ENCODE data around the gene RSPH6A.

Gene RSPH6A

DNA sequence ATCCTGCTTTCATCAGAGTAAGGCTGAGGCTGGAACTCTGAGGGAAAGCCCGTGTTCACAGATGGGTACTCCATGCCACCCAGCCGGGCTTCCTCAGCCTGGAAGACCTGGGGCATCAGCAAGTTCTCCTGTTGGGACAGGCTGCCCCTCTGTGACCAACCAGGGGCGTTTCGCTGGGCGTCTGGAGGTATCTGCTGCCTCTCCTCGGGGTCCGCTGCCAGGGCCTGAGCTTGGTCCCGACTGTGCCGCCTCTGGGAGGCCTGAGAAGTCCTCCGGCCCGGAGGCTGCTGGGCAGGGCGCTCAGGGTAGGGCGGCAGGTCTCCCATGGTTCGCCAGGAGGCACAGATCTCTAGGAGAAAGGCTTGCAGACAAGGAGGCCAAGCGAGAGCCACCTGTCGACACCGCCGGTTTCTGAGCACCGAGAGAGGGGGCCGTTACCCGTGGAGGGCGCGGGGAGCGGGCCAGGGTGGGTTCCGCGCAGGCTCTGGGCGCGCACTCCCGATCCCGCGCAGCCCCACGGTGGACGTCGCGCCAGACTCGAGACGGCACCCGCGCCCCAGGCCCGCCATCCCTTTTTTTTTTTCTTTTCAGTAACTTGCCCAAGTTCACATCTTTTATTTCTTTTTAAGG is at the start of gene RSPH6A:
Gene RSPH6A, minus strand, starts transcription at position 458 of the 630 bp plus-strand sequence. Its CDS starts 132 bp downstream, at position 326.
- no peak for DNase-seq

DNA sequence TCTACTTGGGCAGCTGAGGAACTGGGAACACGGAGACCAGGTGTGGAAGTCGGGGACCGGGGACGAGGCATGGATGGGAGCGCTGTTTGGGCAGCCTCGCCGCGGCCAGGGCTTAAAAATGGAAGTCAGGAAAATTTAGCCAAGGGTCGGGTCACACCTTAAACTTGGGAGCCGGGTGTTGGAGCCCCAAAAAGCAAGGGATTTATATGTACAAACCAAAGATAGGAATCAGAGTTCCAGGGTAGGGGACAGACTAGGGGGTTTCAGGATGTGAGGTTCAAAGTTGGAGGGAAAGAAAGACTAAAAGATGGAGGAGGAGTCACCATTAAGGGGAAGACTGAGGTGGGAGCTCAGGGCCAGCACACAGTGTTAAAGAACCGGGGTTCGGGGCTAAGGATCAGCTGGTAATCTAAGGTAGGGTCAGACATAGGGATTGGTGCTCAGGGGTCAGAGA is 49.5 kb upstream of the RSPH6A start:
- no peak for DNase-seq

DNA sequence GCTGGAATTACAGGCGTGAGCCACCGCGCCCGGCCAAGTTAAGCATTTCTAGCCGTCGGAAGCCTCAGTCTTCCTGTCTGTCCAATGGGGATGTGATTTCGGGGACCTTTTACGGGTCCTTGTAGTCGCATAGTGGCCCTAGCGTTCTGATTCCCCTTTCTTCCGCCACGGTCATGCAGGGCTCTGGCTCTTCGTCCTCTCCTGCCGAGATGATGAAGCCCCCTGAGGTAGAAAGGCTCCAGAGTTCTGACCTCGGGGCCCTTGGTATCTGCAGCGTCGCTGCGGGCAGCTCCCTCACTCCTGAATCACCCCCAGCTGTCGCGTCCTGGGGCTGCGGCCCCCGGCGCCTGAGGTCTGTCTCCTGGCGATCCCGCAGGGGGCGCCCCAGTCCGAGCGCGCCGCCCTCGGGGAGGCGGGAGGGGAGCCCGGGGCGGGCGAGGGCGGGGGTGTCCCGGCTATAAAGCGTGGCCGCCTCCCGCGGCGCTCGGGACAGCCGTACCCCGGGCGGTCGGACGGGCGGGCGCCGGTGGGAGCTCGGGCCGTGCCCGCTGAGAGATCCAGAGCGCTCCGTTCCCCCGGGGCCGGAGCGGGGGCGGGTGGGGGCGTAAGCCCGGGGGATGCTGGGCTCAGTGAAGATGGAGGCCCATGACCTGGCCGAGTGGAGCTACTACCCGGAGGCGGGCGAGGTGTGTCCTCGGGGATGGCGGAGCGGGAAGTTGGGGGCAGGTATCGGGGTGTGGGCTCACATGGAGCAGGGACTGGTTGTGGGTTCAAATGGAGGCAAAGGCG is 48.9 kb upstream of the RSPH6A start, which contains the start of gene FOXA3:
Gene FOXA3, plus strand, starts transcription at position 487 of the 789 bp plus-strand sequence. Its CDS starts 131 bp downstream, at position 618.
- peak; percentile 18 for DNase-seq

DNA sequence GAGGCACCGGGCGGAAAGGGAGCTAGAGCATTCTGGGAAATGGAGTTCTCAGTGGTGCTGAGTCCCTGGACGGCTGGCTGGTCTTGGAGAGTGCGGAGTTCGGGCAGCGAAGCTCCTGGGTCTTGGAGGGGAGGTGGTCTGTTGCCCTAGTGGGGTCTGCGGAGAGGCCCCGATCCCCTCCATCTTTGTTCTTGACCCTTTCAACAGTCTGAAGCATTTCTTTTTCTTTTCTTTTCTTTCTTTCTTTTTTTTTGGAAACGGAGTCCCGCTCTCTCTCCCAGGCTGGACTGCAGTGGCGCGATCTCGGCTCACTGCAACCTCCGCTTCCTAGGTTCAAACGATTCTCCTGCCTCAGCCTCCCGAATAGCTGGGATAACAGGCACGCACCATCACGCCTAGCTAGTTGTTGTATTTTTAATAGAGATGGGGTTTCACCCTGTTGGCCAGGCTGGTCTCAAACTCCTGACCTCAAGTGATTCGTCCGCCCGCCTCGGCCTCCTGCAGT is 48.3 kb upstream of the RSPH6A start:
- no peak for DNase-seq

DNA sequence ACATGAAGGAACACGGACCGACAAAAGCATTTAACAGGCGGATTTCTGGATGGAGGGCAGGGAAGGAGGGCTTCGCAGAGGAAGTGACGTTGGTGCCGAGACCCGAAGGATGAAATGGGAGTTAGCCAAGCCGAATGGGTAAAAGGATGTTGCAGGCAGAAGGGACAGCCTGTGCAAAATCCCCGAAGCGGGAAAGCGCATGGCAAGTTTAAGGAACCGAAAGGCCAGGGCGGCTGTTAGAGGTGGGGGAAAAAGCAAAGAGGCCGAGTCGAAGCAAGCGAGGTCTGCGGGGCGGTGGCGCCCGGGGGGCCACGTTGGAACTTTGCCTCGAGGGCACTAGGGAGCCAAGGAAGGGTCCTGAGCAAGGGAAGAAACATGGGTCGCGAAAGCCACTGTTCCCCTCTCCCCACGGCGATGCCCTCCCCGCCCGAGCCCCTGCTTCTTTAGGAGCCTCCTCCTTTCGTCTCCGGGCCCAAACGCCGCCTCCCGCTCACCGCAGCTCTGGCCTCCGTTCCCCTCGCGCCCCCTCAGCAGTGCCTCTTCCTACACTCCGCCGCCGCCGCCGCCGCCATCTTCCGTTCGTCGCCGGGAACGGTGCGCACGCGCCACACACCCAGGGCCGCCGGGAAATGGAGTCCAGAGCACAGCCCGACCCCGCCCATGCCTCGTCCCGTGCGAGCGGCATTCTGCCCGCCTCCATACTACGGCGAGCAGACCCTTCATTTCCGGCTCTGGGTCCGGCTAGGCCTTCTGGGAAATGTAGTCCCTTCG is 47.6 kb upstream of the RSPH6A start, which contains the start of gene SYMPK:
Gene SYMPK, minus strand, starts transcription at position 584 of the 771 bp plus-strand sequence. CDS start 8,652 bp downstream, outside the sequence.
- DNase-seq = peak; percentile 96

DNA sequence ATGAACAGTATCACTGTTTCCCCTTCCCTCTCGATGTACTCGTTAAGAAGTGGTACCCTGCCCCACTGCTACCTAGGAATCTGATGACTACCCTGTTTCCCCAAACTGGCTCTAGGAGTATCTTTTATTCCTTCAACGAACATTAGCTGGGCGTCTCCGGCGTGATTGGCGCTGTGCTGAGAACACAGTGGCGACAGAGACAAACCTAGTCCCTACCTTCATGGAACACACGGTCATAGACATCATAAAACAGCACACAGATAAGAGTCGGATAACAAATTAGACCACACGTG is 47.1 kb upstream of the RSPH6A start:
- no peak for DNase-seq

DNA sequence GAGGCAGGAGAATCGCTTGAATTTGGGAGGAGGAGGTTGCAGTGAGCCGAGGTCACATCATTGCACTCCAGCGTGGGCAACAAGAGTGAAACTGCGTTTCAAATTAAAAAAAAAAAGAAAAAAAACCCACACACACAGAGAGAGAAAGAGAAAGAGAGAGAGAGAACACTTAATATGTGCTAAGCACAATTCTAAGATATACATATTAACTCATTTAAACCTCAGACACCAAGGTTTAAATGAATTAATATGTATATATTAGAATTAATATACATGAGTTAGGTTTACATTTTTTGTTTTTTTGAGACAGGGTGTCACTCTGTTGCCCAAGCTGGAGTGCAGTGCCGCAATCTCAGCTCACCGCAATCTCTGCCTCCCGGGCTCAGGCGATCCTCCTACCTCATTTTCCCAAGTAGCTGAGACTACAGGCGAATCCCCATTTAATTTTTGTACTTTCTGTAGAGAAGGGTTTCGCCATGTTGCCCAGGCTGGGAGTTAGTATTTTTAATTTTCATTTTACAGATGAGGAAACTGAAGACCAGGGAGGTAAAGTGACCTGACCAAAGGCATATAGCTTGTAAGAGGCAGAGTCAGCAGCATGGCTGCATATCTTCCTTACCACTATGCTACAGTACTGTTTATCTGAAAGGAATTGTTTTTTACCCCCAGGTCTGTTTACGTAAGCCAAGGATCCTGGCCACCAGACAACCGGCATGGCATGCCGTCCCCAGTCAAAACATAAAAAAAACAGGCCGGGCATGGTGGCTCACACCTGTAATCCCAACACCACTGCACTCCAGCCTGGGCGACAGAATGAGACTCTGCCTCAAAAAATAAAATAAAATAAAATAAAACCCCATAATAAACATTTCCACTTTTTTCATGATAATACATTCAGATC is 45.5 kb upstream of the RSPH6A start:
- no peak for DNase-seq

DNA sequence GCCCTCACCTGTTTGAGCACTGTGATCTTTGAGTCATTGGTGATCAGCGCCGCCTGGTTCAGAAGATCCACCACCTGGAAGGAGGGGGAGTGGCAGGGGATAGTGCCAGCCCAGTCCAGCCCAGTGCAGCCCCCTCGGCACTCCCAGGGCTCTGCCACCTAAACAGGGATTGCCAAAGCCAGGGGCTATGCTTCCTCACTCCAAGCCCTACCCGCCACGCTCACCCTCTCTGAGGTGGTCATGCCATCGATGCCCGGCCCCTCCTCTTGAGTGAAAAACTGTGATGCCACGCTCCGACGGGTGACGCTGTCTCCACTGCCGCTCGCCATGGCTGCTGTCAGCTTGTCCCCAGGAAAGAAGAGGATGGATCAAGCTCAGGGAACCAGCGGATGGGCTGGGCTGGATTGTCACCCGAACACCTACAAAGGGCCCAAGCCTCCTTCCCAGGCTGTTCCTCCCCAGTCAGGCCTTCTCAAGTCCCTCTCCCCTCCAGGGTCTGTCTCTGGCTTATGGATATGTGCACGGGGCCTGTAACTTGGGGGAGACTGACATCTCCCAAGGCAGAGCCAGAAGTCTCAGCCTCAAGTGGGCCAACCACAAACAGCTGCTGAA is 39.2 kb upstream of the RSPH6A start:
- DNase-seq = no peak

DNA sequence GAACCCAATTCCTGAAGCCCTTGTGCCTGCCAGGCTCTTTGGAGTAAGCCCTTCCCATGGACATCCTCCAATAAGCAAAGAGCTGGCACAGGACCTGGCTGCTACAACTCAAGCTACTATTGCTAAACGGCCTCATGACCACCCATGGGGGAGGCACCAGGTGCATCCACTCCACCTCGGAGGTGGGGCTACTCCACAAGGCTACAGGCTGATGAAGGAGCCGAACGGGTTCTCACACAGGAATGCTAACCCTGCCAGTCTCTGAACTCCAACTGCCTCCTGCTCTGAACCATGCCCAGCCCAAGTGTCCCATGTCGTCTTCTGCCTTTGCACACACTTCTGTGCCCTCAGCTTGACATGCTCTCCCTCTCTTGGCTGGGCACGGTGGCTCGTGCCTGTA is 37.9 kb upstream of the RSPH6A start:
- DNase-seq = no peak

DNA sequence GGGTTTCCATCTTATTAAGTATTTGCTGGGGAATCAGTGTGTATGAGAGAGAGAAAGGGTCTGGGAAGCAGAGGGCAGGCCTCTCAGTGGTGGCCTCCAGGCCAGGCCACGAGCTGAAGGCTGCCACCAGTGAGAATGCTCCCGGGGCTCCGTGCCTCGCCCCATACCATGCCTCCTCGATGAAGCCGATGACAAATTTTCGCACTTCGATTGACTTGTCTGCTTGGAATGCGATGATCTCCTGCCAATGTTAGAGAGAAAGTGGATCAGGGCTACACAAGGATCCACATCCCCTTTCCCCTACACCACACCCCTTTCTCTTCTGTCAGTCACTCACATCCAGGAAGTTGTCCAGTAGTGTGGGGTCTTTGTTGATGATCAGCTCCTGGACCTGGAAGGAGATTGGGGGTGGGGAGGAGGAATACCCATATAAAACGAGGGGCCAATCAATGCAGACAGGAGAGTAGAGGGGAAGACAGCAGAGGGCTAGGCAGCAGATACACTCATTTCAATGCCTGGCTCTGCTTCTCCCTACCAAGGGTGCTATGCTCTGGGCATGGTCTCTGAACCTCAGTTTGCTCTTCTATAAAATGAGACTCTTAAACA is 37.1 kb upstream of the RSPH6A start:
- DNase-seq = no peak

DNA sequence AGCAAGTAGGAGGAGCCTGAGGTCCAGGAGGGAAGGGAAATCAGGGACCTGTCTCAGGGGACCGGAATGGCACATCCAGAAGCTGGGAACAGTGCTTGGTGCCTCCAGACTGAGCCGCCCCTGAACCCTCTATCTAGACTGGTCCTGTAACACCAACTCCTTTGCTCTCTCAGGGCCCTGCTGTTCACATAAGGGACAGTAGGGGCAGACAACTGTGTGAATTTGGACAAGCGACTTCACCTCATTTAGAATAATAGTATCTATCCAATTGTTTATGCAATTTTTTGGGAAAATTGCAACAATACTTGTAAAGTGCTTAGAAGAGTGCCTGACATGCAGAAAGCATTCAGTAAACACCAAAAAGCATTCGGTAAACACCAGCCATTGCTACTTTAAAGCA is 33.8 kb upstream of the RSPH6A start:
- DNase-seq = no peak

DNA sequence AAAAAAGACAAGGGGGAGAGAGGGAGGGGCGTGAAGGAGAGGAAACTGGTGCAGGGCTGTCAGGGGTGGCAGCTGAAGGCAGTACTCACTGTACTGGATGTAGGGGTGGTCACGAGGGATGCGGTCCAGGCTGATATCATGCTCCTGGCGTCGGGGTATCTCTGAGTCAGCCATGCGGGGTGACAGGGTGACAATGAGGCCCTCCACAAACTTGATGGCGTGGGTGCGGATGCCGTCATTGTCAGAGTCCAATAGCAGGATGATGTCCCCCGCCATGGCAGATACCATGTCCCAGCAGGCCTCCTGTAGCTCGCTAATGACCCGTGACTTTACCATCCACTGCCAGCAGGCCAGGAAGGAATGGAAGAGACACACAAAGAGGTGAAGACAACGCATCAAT is 32.6 kb upstream of the RSPH6A start:
- DNase-seq = no peak

DNA sequence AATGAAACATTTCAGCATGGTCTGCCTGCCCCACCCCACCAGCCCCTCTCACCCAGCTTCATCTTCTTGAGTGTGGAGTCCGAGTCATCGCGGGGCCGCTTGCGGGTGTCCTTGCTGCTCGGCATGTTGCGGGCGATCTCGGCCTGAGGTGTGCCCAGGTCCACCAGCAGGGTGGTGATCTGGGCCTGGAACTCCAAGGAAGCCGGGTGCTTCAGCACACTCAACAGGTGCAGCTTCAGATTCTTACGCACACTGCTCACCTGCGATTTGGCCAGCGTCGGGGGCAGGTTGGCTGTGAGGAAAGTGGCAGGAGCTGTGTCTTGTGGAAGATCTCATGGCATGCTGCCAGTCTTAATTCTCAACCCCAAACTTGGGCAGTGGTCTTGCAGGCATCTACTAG is 27.1 kb upstream of the RSPH6A start:
- DNase-seq = no peak

DNA sequence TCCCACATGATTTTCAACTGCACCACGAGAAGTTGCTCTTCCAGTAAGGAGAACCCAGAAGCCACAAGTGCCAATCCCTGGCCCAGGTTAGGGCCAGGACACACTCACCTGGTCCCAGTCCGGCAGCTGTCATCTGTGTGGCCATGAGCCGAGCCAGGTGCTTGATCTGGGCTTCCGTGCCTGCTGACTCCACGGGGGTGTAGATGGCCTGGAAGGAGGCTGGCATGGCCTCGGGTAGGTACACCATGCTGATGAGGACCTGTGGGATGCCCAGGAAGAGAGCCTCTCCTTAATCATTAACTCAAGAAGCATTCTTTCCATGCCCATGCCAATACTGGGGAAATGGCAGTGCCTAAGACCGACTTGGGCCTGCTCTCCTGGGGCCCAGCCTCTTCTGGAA is 19.9 kb upstream of the RSPH6A start:
- no peak for DNase-seq

DNA sequence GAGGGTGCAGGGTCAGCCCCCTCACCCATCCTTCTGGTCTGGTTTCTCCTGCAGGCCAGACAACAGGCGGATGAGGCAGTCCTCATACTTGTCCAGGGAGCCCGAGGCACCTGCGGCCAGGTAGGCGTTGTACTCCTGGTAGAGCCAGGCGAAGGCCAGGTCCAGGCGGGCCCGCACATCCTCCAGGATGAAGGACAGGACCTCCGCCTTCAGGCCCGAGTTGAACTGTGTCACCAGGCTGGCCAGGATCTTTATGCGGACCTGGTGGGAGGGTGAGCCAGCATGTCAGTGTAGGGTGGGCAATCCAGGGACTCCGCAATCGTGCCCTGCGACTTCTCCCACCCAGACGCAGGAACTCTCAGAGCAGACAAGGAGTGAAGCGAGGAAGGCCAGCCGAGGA is 13.8 kb upstream of the RSPH6A start:
- no peak for DNase-seq

DNA sequence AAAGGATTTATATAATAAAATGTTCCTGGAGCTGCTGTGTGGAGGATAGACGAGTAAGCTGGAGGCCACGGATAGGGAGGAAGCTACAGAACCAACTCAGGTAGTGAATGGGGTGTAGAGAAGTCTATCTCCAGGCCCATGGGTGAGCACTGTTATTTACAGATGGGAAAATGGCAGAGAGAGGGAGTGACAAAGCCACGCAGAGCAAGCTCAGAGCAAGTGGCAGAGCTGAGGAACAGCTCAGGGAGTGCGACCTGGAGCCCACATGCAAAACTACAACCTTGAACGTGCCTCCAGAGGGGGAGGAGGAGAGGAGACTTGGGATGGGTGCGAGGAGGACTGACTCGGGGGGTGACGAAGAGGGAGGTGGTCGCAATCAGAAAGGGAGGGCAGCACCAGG is 13.4 kb upstream of the RSPH6A start:
- no peak for DNase-seq

DNA sequence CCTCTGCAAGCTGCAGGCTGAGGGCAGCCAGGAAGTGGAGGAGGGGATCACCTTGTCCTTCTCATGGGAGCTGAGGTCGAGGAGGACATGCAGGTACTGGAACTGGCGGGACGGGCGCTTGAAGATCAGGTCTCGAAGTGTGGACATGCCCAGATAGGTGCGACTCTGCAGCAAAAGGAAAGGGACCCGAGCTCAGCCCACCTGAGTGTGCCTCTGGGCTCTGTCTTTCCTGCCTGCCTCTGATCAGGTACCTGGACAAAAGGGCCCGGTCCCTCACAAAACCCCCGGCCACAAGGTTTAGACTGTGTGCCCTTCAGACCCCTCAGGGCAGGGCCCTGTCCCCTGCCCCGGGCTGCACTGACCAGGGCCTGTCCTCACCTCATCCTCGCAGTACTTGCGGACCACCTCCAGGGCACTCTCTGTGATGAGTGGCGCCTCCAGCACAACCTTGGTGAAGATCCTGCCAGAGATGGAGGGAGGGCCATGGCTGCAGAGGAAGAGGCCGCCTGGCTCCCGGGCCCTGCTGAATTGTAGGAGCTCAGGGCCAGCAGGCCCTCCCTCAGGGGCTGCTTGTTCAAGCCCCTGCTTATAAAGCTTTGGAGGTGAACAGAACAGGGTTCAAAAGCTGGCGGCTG is 12.5 kb upstream of the RSPH6A start:
- DNase-seq = no peak

DNA sequence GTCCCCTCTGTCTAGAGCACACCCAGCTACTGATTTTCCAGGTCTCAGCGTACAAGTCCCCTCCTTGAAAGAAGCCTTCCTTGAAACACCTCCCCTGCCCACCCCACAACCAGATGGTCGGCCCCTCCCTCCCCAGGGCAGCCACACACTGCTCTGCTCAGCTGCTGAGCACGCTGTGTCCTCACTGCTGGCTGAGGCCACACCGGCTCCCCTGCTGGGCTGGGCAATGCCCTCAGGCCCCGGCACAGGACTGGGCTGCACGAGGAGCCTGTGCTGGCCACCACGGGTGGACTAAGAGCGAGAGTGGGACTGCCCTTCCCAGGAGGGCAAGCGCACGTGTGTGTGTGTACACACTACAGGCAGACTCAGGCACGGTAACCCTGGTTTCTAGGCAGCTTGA is 11.8 kb upstream of the RSPH6A start:
- DNase-seq = no peak

DNA sequence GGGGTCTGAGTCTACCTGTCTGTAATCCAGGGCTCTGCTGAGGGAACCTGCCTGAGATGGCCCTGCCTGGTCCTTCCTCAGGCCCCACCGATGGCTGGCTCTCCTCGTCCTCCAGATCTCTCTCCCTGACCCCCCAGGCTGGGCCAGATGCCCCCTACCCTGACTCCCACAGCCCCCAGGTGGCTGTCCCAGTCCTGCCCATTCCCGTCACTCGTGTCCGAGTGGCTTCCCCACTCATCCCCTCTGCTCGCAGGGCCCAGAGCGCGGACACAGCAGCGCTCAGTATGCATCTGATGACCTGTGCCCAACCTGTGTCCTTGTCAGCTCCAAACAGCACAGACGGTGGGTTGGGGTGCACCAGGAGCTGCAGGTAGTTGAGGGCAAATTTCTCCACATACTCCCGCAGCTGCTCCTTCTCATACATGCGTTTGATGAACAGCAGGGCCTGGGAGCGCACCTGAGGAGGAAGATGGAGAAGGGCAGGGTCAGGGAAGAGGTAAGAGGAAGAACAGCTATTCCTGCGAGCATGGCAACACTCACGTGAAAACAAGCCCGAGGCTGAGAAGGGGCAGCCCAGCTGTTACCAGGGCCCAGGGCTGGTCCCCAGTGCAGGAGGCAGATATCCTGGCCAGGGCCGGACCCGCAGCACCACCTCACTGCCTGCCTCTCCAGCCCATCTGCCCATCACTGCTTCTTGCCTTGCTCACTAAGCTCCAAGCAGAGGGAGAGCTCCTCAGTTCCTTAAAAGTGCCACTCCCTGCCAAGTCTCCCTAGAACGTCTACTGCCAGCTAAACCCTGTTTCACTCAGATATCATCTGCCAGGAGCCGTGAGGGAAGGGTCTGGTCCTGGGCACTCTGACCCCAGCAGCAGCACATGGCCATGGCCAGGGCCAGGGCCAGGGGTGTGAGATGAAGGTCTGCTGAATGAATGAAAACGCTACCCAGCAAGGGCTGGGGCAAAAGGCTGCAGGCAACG is 11.1 kb upstream of the RSPH6A start:
- no peak for DNase-seq

DNA sequence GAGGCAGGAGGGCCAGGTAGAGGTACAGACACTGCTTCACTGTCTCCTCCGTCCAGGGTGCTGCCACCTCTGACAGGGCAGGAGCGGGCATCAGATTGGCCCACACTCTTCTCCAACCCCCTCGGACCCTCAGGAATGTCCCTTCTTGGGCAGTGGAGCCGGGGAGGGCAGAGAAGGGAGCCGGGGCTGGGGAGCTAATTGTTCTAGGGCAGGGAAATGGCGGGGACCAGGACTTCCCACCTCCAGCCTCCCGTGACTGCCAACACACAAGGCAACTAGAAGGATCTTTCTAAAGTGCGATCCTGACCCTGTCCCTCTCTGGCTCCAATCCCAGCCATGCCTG is 10.1 kb upstream of the RSPH6A start:
- DNase-seq = no peak
